T-cell (primary cell): Measurements from ENCODE around the gene MMP13. TPM values are rescaled to one million over a fixed set of nuclear protein-coding genes. Genes with fewer than 3 reads are reported as not detected.
"Not testable (repeated sequence)": the region's sequence is repeated elsewhere in the genome, so short reads cannot be mapped to it uniquely, and the experiment has no call there.

Experiments
- ATAC-seq, 4 experiments: fragments of 200-7000 bp in 3 of 4; fragments of 150-1000 bp in 1 of 4; cut with Tn5 transposase; replicated peaks in 1 of 4; 1 replicate in 3 of 4; 2 replicates in 1 of 4; pipeline ENCODE4 v1.10.0; 2021; ENCODE audit warnings: moderate library complexity in 3 of 4, mild to moderate bottlenecking in 2 of 4, moderate number of reproducible peaks in 1 of 4
- CTCF ChIA-PET, 2 donors: fragments of 300-600 bp; sonication (Branson Sonifier 250); formaldehyde crosslinking; loops; one replicate each; lab custom pipeline; 2022; ENCODE audit warnings: antibody characterized with exemption in 2 of 2; lab: Charles Lee
- POLR2A ChIA-PET, 2 donors: fragments of 300-600 bp; sonication (Branson Sonifier 250); formaldehyde crosslinking; loops; one replicate each; lab custom pipeline; 2022; ENCODE audit warnings: antibody characterized with exemption in 2 of 2; lab: Charles Lee
- DNase-seq, 35 experiments: peaks; one replicate each; pipeline versions ENCODE4 v3.0.0 to v3.0.0-alpha.2; 2013 to 2023
- H3K27ac ChIP-seq: one replicate; pipeline ENCODE4 v1.5.1; 2013; ENCODE audit warnings: low read length
- H3K27me3 ChIP-seq, 2 experiments: replicated peaks in 1 of 2; 1 replicate in 1 of 2; 2 replicates in 1 of 2; pipeline versions ENCODE4 v1.6.1 to v1.7.0; 2013; ENCODE audit warnings: low read length in 1 of 2, mixed read lengths in 1 of 2; ENCODE audit not compliant: control insufficient read depth in 2 of 2, insufficient read depth in 2 of 2; ENCODE audit errors: extremely low read depth in 1 of 2
- H3K36me3 ChIP-seq, 2 donors: 1 replicate in 1 of 2; 2 replicates in 1 of 2; pipeline versions ENCODE4 v1.6.1 to v1.7.0; 2013; ENCODE audit warnings: low read length in 1 of 2; ENCODE audit not compliant: control insufficient read depth in 2 of 2, insufficient read depth in 1 of 2; ENCODE audit errors: extremely low read depth in 1 of 2
- H3K4me1 ChIP-seq, 2 experiments: 1 replicate in 1 of 2; 2 replicates in 1 of 2; pipeline versions ENCODE4 v1.6.1 to v1.7.0; 2013; ENCODE audit warnings: low read length in 2 of 2, mixed read lengths in 1 of 2; ENCODE audit not compliant: insufficient read depth in 2 of 2, control insufficient read depth in 1 of 2; ENCODE audit errors: extremely low read depth in 1 of 2
- H3K4me3 ChIP-seq, 2 donors: 1 replicate in 1 of 2; 2 replicates in 1 of 2; pipeline versions ENCODE4 v1.5.1 to v1.7.0; 2013; ENCODE audit warnings: mild to moderate bottlenecking in 2 of 2, low read length in 1 of 2, moderate library complexity in 1 of 2; ENCODE audit not compliant: control insufficient read depth in 1 of 2; ENCODE audit errors: extremely low read depth in 1 of 2
- H3K9me3 ChIP-seq: 2 replicates; pipeline ENCODE4 v1.7.0; 2013
- H3K27ac Mint-ChIP-seq, 2 donors: one replicate each; pipeline ENCODE4 v1.8.0; 2020 to 2021; ENCODE audit warnings: mild to moderate bottlenecking in 2 of 2, mixed read lengths in 2 of 2
- H3K27me3 Mint-ChIP-seq, 2 donors: one replicate each; pipeline ENCODE4 v1.8.0; 2021 to 2022; ENCODE audit warnings: mixed read lengths in 2 of 2
- H3K36me3 Mint-ChIP-seq: one replicate; pipeline ENCODE4 v1.8.0; 2021; ENCODE audit warnings: mixed read lengths
- H3K4me1 Mint-ChIP-seq, 3 donors: one replicate each; pipeline ENCODE4 v1.8.0; 2020 to 2022; ENCODE audit warnings: mixed read lengths in 3 of 3, mild to moderate bottlenecking in 1 of 3
- H3K4me3 Mint-ChIP-seq, 3 donors: one replicate each; pipeline ENCODE4 v1.8.0; 2020 to 2022; ENCODE audit warnings: mild to moderate bottlenecking in 3 of 3, mixed read lengths in 3 of 3, moderate library complexity in 3 of 3
- H3K9me3 Mint-ChIP-seq, 3 donors: one replicate each; pipeline ENCODE4 v1.8.0; 2020 to 2022; ENCODE audit warnings: mixed read lengths in 3 of 3
- WGBS: methylation state at CpG from one replicate; pipeline ENCODE4 v1.1.5; 2013; ENCODE audit warnings: missing lambda C conversion rate; ENCODE audit not compliant: insufficient coverage; 5-methylcytosine and 5-hydroxymethylcytosine counted together
- total RNA-seq, 35 experiments: library from RNA in 6 of 35; stranded (reverse) in 6 of 35; fragments of 120-200 nt in 1 of 35; gene quantifications; one replicate each; pipeline versions ENCODE4 v1.2.1 to v1.2.4 and lab custom pipeline; 2013 to 2026

MMP13 gene
- total RNA-seq, 5 donors from 2014 or later (not counting 1 experiment from before 2014, with no cell fraction given), result not detected

DNA sequence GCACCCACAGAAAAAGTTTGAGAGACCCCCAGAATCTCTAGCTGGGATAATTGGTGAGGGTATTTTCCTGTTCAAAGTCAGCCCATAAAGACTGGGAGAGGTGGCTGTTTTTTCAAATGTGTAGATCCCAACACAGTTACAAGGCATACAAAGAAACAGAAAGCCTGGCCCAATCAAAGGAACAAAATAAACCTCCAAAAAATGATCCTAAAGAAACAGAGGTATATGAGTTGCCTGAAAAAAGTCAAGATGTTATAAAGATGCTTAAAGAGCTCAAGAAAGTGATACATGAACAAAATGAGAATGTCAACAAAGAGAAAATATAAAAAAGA lies 40.5 kb downstream of the MMP13 start:
- H3K36me3 ChIP-seq, result no peaks in the 10 kb centered on the region
- H3K27me3 ChIP-seq, result peaks cover 3 to 4% of the 10 kb centered on the region in 2 experiments
- H3K9me3 ChIP-seq, result no peaks in the 10 kb centered on the region
- CTCF ChIA-PET, result no interaction called here
- H3K27ac ChIP-seq, result no peak overlapping the region
- peaks cover 2 to 4% of the 10 kb centered on the region in 2 donors for H3K27me3 Mint-ChIP-seq
- H3K9me3 Mint-ChIP-seq, result no peaks in the 10 kb centered on the region
- H3K4me1 Mint-ChIP-seq, result peaks cover 0 to 1% (median under 1%) of the 10 kb centered on the region in 3 donors
- ATAC-seq (no peak), DNase-seq (no peak)
- no peak overlapping the region for H3K27ac Mint-ChIP-seq
- POLR2A ChIA-PET, result no interaction called here
- H3K4me3 Mint-ChIP-seq, result no peak overlapping the region
- H3K4me1 ChIP-seq, result no peaks in the 10 kb centered on the region
- no peaks in the 10 kb centered on the region for H3K36me3 Mint-ChIP-seq
- H3K4me3 ChIP-seq, result no peak overlapping the region

GRCh38 chr11:102914238-102915043 lies 41.1 kb downstream of the MMP13 start:
- CTCF ChIA-PET, result no interaction called here

GRCh38 chr11:102912482-102912830 lies 43.1 kb downstream of the MMP13 start:
- no CpG with 5 or more reads among the region's 2 CpGs for WGBS
- ATAC-seq (no peak), DNase-seq (no peak)
- Histone ChIP-seq H3K4me1 (no peaks in the 10 kb centered on the region), H3K27ac (no peak overlapping the region), H3K36me3 (no peaks in the 10 kb centered on the region), H3K4me3 (no peak overlapping the region), H3K27me3 (no peaks in the 10 kb centered on the region), H3K9me3 (no peaks in the 10 kb centered on the region)
- Mint-ChIP-seq H3K27ac (no peak overlapping the region), H3K9me3 (no peaks in the 10 kb centered on the region), H3K36me3 (no peaks in the 10 kb centered on the region), H3K4me3 (no peak overlapping the region), H3K27me3 (peaks cover 13 to 15% of the 10 kb centered on the region in 2 donors), H3K4me1 (no peaks in the 10 kb centered on the region)
- CTCF ChIA-PET, result no interaction called here
- POLR2A ChIA-PET, result no interaction called here

More at GRCh38 chr11:102914238-102915043, 41.1 kb downstream of the MMP13 start:
- Histone ChIP-seq H3K4me3 (no peak overlapping the region), H3K27ac (no peak overlapping the region), H3K36me3 (no peaks in the 10 kb centered on the region), H3K4me1 (no peaks in the 10 kb centered on the region), H3K9me3 (no peaks in the 10 kb centered on the region), H3K27me3 (peaks cover under 1 to 4% of the 10 kb centered on the region in 2 experiments)
- 50% methylated on average over 1 of the region's 3 CpGs for WGBS
- Mint-ChIP-seq H3K9me3 (no peaks in the 10 kb centered on the region), H3K27me3 (peaks cover 2 to 5% of the 10 kb centered on the region in 2 donors), H3K27ac (no peak overlapping the region), H3K4me3 (no peak overlapping the region), H3K4me1 (no peaks in the 10 kb centered on the region), H3K36me3 (no peaks in the 10 kb centered on the region)
- POLR2A ChIA-PET, result no interaction called here
- no peak for DNase-seq
- no peak for ATAC-seq

GRCh38 chr11:102911758-102912481 lies 43.6 kb downstream of the MMP13 start:
- CTCF ChIA-PET, result no interaction called here
- 95% methylated on average over 6 of the region's 13 CpGs for WGBS
- no peaks in the 10 kb centered on the region for H3K4me1 ChIP-seq

DNA sequence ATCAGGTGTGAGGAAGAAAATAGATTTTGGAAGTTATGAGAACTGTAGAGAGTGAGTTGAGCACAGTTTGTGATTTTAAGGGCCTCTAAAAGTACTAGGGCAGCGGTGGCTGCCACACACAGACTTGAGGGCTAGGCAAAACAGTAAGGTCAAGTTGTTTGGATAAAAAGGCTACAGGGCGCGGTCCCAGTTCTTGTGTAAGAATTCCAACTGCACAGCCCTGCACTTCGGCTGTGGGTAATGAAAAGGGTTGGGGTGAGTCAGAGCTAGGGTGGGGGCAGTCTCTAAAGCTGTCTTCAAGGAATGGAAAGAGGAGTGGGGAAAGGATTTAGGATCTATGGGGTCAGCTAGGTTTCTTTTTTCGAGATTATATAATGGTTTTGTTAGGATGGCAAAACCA lies 49.7 kb downstream of the MMP13 start:
- H3K27ac Mint-ChIP-seq, H3K4me1 Mint-ChIP-seq, CTCF ChIA-PET, H3K4me3 ChIP-seq, H3K36me3 ChIP-seq, H3K4me3 Mint-ChIP-seq, H3K27ac ChIP-seq, ATAC-seq, H3K27me3 ChIP-seq, H3K4me1 ChIP-seq, DNase-seq, H3K9me3 ChIP-seq, H3K36me3 Mint-ChIP-seq, POLR2A ChIA-PET, H3K9me3 Mint-ChIP-seq: not testable (repeated sequence)
- peaks cover 9 to 18% of the 10 kb centered on the region in 2 donors for H3K27me3 Mint-ChIP-seq
- 84% methylated on average over 5 of the region's 5 CpGs for WGBS

More at GRCh38 chr11:102911758-102912481, 43.6 kb downstream of the MMP13 start:
- Histone ChIP-seq H3K36me3 (no peaks in the 10 kb centered on the region), H3K4me3 (no peak overlapping the region), H3K27me3 (no peaks in the 10 kb centered on the region), H3K27ac (no peak overlapping the region), H3K9me3 (no peaks in the 10 kb centered on the region)
- no peaks in the 10 kb centered on the region for H3K9me3 Mint-ChIP-seq
- H3K4me1 Mint-ChIP-seq, result no peaks in the 10 kb centered on the region
- no peaks in the 10 kb centered on the region for H3K36me3 Mint-ChIP-seq
- H3K27ac Mint-ChIP-seq, result no peak overlapping the region
- DNase-seq (no peak), ATAC-seq (no peak)
- H3K4me3 Mint-ChIP-seq, result no peak overlapping the region
- H3K27me3 Mint-ChIP-seq, result peaks cover 13 to 15% of the 10 kb centered on the region in 2 donors
- POLR2A ChIA-PET, result no interaction called here

GRCh38 chr11:102903895-102904294 lies 51.6 kb downstream of the MMP13 start:
- peaks cover 5 to 16% of the 10 kb centered on the region in 2 donors for H3K27me3 Mint-ChIP-seq
- H3K4me1 ChIP-seq, H3K4me3 ChIP-seq, CTCF ChIA-PET, H3K9me3 Mint-ChIP-seq, POLR2A ChIA-PET, ATAC-seq, H3K4me1 Mint-ChIP-seq, H3K27me3 ChIP-seq, H3K27ac Mint-ChIP-seq, DNase-seq, H3K36me3 Mint-ChIP-seq, H3K36me3 ChIP-seq, H3K4me3 Mint-ChIP-seq, H3K9me3 ChIP-seq, H3K27ac ChIP-seq: not testable (repeated sequence)
- 63% methylated on average over 1 of the region's 5 CpGs for WGBS
